SK-N-SH (cell line): ENCODE measurements around the gene IGF1R. TPM values are rescaled to one million over a fixed set of nuclear protein-coding genes. Genes with fewer than 3 reads are reported as not detected.

ENCODE experiments used
- CTCF ChIA-PET: fragments of 300-600, 350-600 bp; formaldehyde crosslinking; extraction: SDS; loops from one replicate; lab custom pipeline; 2021; lab: Yijun Ruan, JAX
- POLR2A ChIA-PET: fragments of 350-600 bp; sonication (Branson Sonifier 250); formaldehyde crosslinking; extraction: SDS; loops from one replicate; lab custom pipeline; 2020; ENCODE audit warnings: antibody characterized with exemption, inconsistent platforms; lab: Yijun Ruan, JAX
- DNase-seq: peaks from one replicate; pipeline ENCODE4 v3.0.0; 2012
- H2AFZ ChIP-seq: fragments of 200-600 bp; sonication (generic); 2 replicates; pipeline ENCODE4 v1.8.1; 2016; ENCODE audit warnings: antibody characterized with exemption, mild to moderate bottlenecking, low read depth
- H3F3A ChIP-seq: fragments of 200-600 bp; sonication (generic); replicated peaks from 2 replicates; pipeline ENCODE3; 2016; ENCODE audit warnings: antibody characterized with exemption, mild to moderate bottlenecking; ENCODE audit not compliant: insufficient read depth
- H3K27ac ChIP-seq, 2 experiments: fragments of 200-500 bp in 1 of 2; fragments of 200-600 bp in 1 of 2; sonication (Bioruptor generic) in 1 of 2; sonication (generic), shearing (Covaris generic) in 1 of 2; 2 replicates each; pipeline versions ENCODE4 v1.5.1 to v1.6.1; 2014 to 2016; ENCODE audit warnings: low read depth in 2 of 2, inconsistent platforms in 1 of 2, low read length in 1 of 2, mild to moderate bottlenecking in 1 of 2, mixed read lengths in 1 of 2
- H3K27me3 ChIP-seq: fragments of 200-600 bp; sonication (generic), shearing (Covaris generic); 2 replicates; pipeline ENCODE4 v1.6.1; 2016; ENCODE audit warnings: mixed run types; ENCODE audit not compliant: insufficient read depth
- H3K36me3 ChIP-seq, 2 experiments: fragments of 200-500 bp in 1 of 2; fragments of 200-600 bp in 1 of 2; sonication (Bioruptor generic) in 1 of 2; sonication (generic) in 1 of 2; replicated peaks in 1 of 2; 2 replicates each; pipeline versions ENCODE3 to v1.5.1; 2014 to 2016; ENCODE audit warnings: low read length in 1 of 2, mild to moderate bottlenecking in 1 of 2; ENCODE audit not compliant: insufficient read depth in 2 of 2, control insufficient read depth in 1 of 2
- H3K4me1 ChIP-seq, 2 experiments: fragments of 200-500 bp in 1 of 2; fragments of 200-600 bp in 1 of 2; sonication (Bioruptor generic) in 1 of 2; sonication (generic), shearing (Covaris generic) in 1 of 2; 2 replicates each; pipeline versions ENCODE4 v1.5.1 to v1.6.1; 2014 to 2016; ENCODE audit warnings: low read depth in 1 of 2, low read length in 1 of 2, mixed run types in 1 of 2; ENCODE audit not compliant: insufficient read depth in 2 of 2, control insufficient read depth in 1 of 2
- H3K4me2 ChIP-seq: fragments of 200-600 bp; sonication (generic), shearing (Covaris generic); 2 replicates; pipeline ENCODE4 v1.6.1; 2017; ENCODE audit warnings: mixed run types
- H3K4me3 ChIP-seq, 2 experiments: fragments of 200-500 bp in 1 of 2; fragments of 200-600 bp in 1 of 2; sonication (Bioruptor generic) in 1 of 2; sonication (generic), shearing (Covaris generic) in 1 of 2; 2 replicates each; pipeline versions ENCODE4 v1.5.1 to v1.8.1; 2014 to 2016; ENCODE audit warnings: low read depth in 2 of 2, inconsistent platforms in 1 of 2, low read length in 1 of 2, mild to moderate bottlenecking in 1 of 2, mixed read lengths in 1 of 2, moderate library complexity in 1 of 2
- H3K79me2 ChIP-seq: fragments of 200-600 bp; sonication (generic); 2 replicates; pipeline ENCODE4 v1.8.1; 2017; ENCODE audit warnings: mild to moderate bottlenecking; ENCODE audit not compliant: insufficient read depth
- H3K9ac ChIP-seq: fragments of 200-600 bp; sonication (generic); 2 replicates; pipeline ENCODE4 v1.6.1; 2017; ENCODE audit warnings: mixed run types
- H3K9me2 ChIP-seq: fragments of 200-600 bp; sonication (generic); 2 replicates; pipeline ENCODE4 v1.6.1; 2017; ENCODE audit warnings: mixed run types
- H3K9me3 ChIP-seq: fragments of 200-600 bp; sonication (generic); 2 replicates; pipeline ENCODE4 v1.6.1; 2017; ENCODE audit warnings: mixed run types, mild to moderate bottlenecking, moderate library complexity
- H4K20me1 ChIP-seq: fragments of 200-600 bp; sonication (generic); 2 replicates; pipeline ENCODE4 v1.6.1; 2017; ENCODE audit warnings: mild to moderate bottlenecking, mixed run types; ENCODE audit not compliant: insufficient read depth
- CHD2 ChIP-seq: fragments of 150-350 bp; IDR thresholded peaks from 2 replicates; pipeline ENCODE4 v1.6.1; 2018; ENCODE audit warnings: low read length; ENCODE audit not compliant: partially characterized antibody
- ELF1 ChIP-seq: IDR thresholded peaks from 2 replicates; pipeline ENCODE4 v1.4.0; 2012
- FOSL2 ChIP-seq: IDR thresholded peaks from 2 replicates; pipeline ENCODE4 v1.4.0; 2012; ENCODE audit warnings: low read depth, mild to moderate bottlenecking, moderate library complexity, borderline replicate concordance
- MEF2A ChIP-seq: IDR thresholded peaks from 2 replicates; pipeline ENCODE4 v1.4.0; 2012; ENCODE audit warnings: low read depth, borderline replicate concordance
- MXI1 ChIP-seq: IDR thresholded peaks from 2 replicates; pipeline ENCODE4 v1.6.1; 2012; ENCODE audit warnings: mild to moderate bottlenecking, low read depth, low read length, improper control_type of control experiment
- POLR2AphosphoS5 ChIP-seq: IDR thresholded peaks from 2 replicates; pipeline ENCODE4 v1.6.1; 2012; ENCODE audit warnings: low read depth, low read length
- RAD21 ChIP-seq: IDR thresholded peaks from 2 replicates; pipeline ENCODE4 v1.6.1; 2012; ENCODE audit warnings: mild to moderate bottlenecking, low read length
- RXRA ChIP-seq: IDR thresholded peaks from 2 replicates; pipeline ENCODE4 v1.4.0; 2012; ENCODE audit warnings: low read depth, mild to moderate bottlenecking, borderline replicate concordance
- SIN3A ChIP-seq: IDR thresholded peaks from 2 replicates; pipeline ENCODE4 v1.6.1; 2012; ENCODE audit warnings: low read depth, mild to moderate bottlenecking, low read length, moderate library complexity, borderline replicate concordance
- TAF1 ChIP-seq: IDR thresholded peaks from 2 replicates; pipeline ENCODE4 v1.6.1; 2012; ENCODE audit warnings: low read depth, mild to moderate bottlenecking, low read length, moderate library complexity, borderline replicate concordance
- TCF12 ChIP-seq: IDR thresholded peaks from 2 replicates; pipeline ENCODE4 v1.4.0; 2012
- TEAD4 ChIP-seq: IDR thresholded peaks from 2 replicates; pipeline ENCODE4 v1.4.0; 2012; ENCODE audit warnings: mild to moderate bottlenecking, borderline replicate concordance; ENCODE audit not compliant: insufficient read depth
- WGBS: methylation state at CpG from one replicate; pipeline ENCODE4 v1.1.6; 2017; ENCODE audit warnings: low lambda C conversion rate; 5-methylcytosine and 5-hydroxymethylcytosine counted together
- polyA plus RNA-seq, 3 experiments: library from polyadenylated mRNA; depleted of rRNA; stranded (reverse); fragments of >200 nt; gene quantifications; 2 replicates each; pipeline ENCODE4 v1.2.3, GENCODE V29; 2012
- TF ChIP-seq, protein P1 (sequence below): IDR thresholded peaks from 2 replicates; pipeline ENCODE4 v1.6.1; 2012; ENCODE audit warnings: mild to moderate bottlenecking, low read depth, low read length, moderate library complexity
- TF ChIP-seq, protein P2 (sequence below): IDR thresholded peaks from 2 replicates; pipeline ENCODE4; 2012

IGF1R gene
- polyA plus RNA-seq, 1 of the 3 experiments (the other 2 are of a cell fraction) = 9.5 TPM

DNA sequence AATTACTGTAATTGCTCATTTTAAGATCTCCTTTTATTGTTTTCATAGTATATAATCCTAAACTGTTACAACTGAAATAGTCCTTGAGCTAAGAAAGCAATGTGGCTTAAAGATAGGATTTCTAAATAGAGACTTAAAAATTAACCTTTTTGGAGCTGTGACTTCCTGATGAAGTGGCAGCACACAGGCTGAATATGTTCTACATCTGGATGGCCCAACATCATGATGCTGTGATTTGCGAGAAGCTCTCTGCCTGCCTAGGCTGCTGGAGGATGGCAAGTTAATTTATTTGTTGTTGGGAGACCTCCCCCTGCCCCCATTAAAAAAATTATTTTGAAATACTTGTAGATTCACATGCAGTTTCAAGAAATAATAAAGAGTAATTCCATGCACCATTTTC lies 134.5 kb downstream of the IGF1R start:
- Histone ChIP-seq H3K27ac (no peak overlapping the region), H3K4me1 (peaks cover 15 to 20% of the 10 kb centered on the region in 2 experiments; a peak in 2 of 4 replicates), H3K4me2 (no peak overlapping the region), H3K36me3 (no peaks in the 10 kb centered on the region), H3K4me3 (no peak overlapping the region), H3K79me2 (peaks cover 45% of the 10 kb centered on the region), H4K20me1 (peaks cover 4% of the 10 kb centered on the region; the same call in 1 of the 2 replicates), H3K9ac (no peak overlapping the region), H2AFZ (no peak overlapping the region), H3F3A (no peaks in the 10 kb centered on the region), H3K9me3 (no peaks in the 10 kb centered on the region), H3K9me2 (no peaks in the 10 kb centered on the region), H3K27me3 (no peaks in the 10 kb centered on the region)
- TF ChIP-seq CHD2 = no peak
- no peak for TF ChIP-seq ELF1
- no peak for TF ChIP-seq SIN3A
- TF ChIP-seq MXI1 = no peak
- TF ChIP-seq MEF2A = no peak
- TF ChIP-seq, protein P1, sequence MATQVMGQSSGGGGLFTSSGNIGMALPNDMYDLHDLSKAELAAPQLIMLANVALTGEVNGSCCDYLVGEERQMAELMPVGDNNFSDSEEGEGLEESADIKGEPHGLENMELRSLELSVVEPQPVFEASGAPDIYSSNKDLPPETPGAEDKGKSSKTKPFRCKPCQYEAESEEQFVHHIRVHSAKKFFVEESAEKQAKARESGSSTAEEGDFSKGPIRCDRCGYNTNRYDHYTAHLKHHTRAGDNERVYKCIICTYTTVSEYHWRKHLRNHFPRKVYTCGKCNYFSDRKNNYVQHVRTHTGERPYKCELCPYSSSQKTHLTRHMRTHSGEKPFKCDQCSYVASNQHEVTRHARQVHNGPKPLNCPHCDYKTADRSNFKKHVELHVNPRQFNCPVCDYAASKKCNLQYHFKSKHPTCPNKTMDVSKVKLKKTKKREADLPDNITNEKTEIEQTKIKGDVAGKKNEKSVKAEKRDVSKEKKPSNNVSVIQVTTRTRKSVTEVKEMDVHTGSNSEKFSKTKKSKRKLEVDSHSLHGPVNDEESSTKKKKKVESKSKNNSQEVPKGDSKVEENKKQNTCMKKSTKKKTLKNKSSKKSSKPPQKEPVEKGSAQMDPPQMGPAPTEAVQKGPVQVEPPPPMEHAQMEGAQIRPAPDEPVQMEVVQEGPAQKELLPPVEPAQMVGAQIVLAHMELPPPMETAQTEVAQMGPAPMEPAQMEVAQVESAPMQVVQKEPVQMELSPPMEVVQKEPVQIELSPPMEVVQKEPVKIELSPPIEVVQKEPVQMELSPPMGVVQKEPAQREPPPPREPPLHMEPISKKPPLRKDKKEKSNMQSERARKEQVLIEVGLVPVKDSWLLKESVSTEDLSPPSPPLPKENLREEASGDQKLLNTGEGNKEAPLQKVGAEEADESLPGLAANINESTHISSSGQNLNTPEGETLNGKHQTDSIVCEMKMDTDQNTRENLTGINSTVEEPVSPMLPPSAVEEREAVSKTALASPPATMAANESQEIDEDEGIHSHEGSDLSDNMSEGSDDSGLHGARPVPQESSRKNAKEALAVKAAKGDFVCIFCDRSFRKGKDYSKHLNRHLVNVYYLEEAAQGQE = no peak
- no peak for DNase-seq
- POLR2A ChIA-PET = no interaction called here
- CTCF ChIA-PET = interaction anchor here (0.9 to 1.4 kb wide), 6 partner anchors 10 to 122 kb away, joined by 3 to 6 read pairs (median 3); no protein-coding TSS in a partner anchor
- 67% methylated on average over 1 of the region's 1 CpG for WGBS

DNA sequence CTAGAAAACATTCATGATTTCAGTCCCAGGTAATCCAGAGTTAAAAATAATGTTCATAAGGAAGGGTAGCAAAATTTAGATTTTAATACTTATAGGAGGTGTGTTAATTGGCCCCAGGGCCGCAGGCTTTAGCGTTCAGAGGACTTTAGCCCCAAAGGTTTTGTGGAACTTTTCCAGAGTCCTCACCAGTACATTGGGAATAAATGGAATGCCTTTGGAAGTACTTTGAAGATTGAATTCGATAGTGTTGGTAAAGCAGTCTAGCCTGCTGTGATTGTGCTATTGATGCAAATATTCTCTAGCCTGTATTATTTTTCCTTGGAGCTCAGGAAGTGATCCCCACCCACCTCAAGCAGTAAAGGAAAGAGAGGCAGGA lies 137.1 kb downstream of the IGF1R start:
- Histone ChIP-seq H2AFZ (no peak overlapping the region), H3K9ac (no peak overlapping the region), H3K9me3 (no peaks in the 10 kb centered on the region), H3K4me2 (no peak overlapping the region), H3K79me2 (peaks cover 52% of the 10 kb centered on the region; the same call in 1 of the 2 replicates), H3K36me3 (no peaks in the 10 kb centered on the region), H4K20me1 (peaks cover 13% of the 10 kb centered on the region; the same call in 1 of the 2 replicates), H3K4me3 (no peak overlapping the region), H3K9me2 (no peaks in the 10 kb centered on the region), H3F3A (no peaks in the 10 kb centered on the region), H3K4me1 (peaks cover 20 to 24% of the 10 kb centered on the region in 2 experiments; a peak in 2 of 4 replicates), H3K27ac (no peak overlapping the region; a peak in 1 of 4 replicates), H3K27me3 (no peaks in the 10 kb centered on the region)
- WGBS = 79% methylated on average over 3 of the region's 3 CpGs
- CTCF ChIA-PET = interaction anchor here (0.7 kb wide), 1 partner anchor 70 kb away, joined by 3 read pairs; no protein-coding TSS in a partner anchor
- no peak for TF ChIP-seq RAD21
- TF ChIP-seq, protein P1 = no peak
- TF ChIP-seq POLR2AphosphoS5 = no peak
- TF ChIP-seq TEAD4 = no peak
- no peak for TF ChIP-seq TCF12
- TF ChIP-seq RXRA = no peak
- TF ChIP-seq FOSL2 = no peak
- TF ChIP-seq, protein P2, sequence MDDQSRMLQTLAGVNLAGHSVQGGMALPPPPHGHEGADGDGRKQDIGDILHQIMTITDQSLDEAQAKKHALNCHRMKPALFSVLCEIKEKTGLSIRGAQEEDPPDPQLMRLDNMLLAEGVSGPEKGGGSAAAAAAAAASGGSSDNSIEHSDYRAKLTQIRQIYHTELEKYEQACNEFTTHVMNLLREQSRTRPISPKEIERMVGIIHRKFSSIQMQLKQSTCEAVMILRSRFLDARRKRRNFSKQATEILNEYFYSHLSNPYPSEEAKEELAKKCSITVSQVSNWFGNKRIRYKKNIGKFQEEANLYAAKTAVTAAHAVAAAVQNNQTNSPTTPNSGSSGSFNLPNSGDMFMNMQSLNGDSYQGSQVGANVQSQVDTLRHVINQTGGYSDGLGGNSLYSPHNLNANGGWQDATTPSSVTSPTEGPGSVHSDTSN = no peak
- no peak for TF ChIP-seq TAF1
- no peak for TF ChIP-seq ELF1
- DNase-seq = no peak
- POLR2A ChIA-PET = no interaction called here
